ENCODE measurements around the gene GALNT9.

GALNT9 gene

GRCh38 chr12:132200800-132201199 lies 128.6 kb downstream of the GALNT9 start:
- Histone ChIP-seq H3K18ac (ENCODE audit: low read depth in 1 of 2, low read length in 2 of 2) (no peak overlapping the region), H4K91ac (ENCODE audit: low read length) (no peak overlapping the region), H3K36me3 (ENCODE audit: control insufficient read depth in 1 of 2, insufficient read depth in 2 of 2, low read depth in 1 of 2, low read length in 2 of 2) (no peaks in the 10 kb centered on the region), H3K9me3 (ENCODE audit: control insufficient read depth, low read length) (no peaks in the 10 kb centered on the region), H2BK120ac (ENCODE audit: low read depth, low read length) (no peak overlapping the region), H3K27me3 (ENCODE audit: control insufficient read depth in 1 of 2, insufficient read depth in 1 of 2, low read length in 2 of 2) (peaks cover 4 to 85% of the 10 kb centered on the region in 2 experiments), H2AFZ (ENCODE audit: low read depth, low read length) (no peak overlapping the region), H3K9ac (ENCODE audit: low read length) (no peak overlapping the region), H2AK5ac (ENCODE audit: low read length, severe bottlenecking) (no peak overlapping the region), H4K8ac (ENCODE audit: low read length) (no peak overlapping the region), H3K4ac (ENCODE audit: low read depth in 1 of 2, low read length in 2 of 2) (no peak overlapping the region), H3K4me1 (ENCODE audit: control insufficient read depth, insufficient read depth, low read depth, low read length) (no peaks in the 10 kb centered on the region), H2BK12ac (ENCODE audit: low read length in 2 of 2) (no peak overlapping the region), H2BK15ac (ENCODE audit: low read depth, poor library complexity, severe bottlenecking) (no peak overlapping the region), H3K4me3 (ENCODE audit: insufficient read depth in 1 of 2, low read depth in 1 of 2, low read length in 2 of 2) (no peak overlapping the region), H3K27ac (ENCODE audit: low read length, poor library complexity, severe bottlenecking) (no peak overlapping the region), H2BK5ac (ENCODE audit: low read depth, low read length, poor library complexity, severe bottlenecking) (no peak overlapping the region), H3K4me2 (ENCODE audit: low read length, poor library complexity, severe bottlenecking) (no peak overlapping the region), H3K14ac (ENCODE audit: low read length in 2 of 2) (no peak overlapping the region), H3K79me1 (replicated peaks; ENCODE audit: low read length, poor library complexity, severe bottlenecking) (no peaks in the 10 kb centered on the region), H3K23ac (ENCODE audit: low read length in 2 of 2) (no peak overlapping the region)
- 85% methylated on average over 19 of the region's 19 CpGs for WGBS
- no peak for DNase-seq

GRCh38 chr12:132199526-132200319 lies 129.7 kb downstream of the GALNT9 start:
- Histone ChIP-seq H3K4me2 (ENCODE audit: low read length, poor library complexity, severe bottlenecking) (no peak overlapping the region), H3K18ac (ENCODE audit: low read depth in 1 of 2, low read length in 2 of 2) (no peak overlapping the region), H3K27me3 (ENCODE audit: control insufficient read depth in 1 of 2, insufficient read depth in 1 of 2, low read length in 2 of 2) (peaks cover 4 to 75% of the 10 kb centered on the region in 2 experiments), H2BK12ac (ENCODE audit: low read length in 2 of 2) (no peak overlapping the region), H2AK5ac (ENCODE audit: low read length, severe bottlenecking) (no peak overlapping the region), H2BK5ac (ENCODE audit: low read depth, low read length, poor library complexity, severe bottlenecking) (no peak overlapping the region), H3K36me3 (ENCODE audit: control insufficient read depth in 1 of 2, insufficient read depth in 2 of 2, low read depth in 1 of 2, low read length in 2 of 2) (no peaks in the 10 kb centered on the region), H2BK15ac (ENCODE audit: low read depth, poor library complexity, severe bottlenecking) (no peak overlapping the region), H3K79me1 (replicated peaks; ENCODE audit: low read length, poor library complexity, severe bottlenecking) (no peaks in the 10 kb centered on the region), H3K14ac (ENCODE audit: low read length in 2 of 2) (no peak overlapping the region), H2AFZ (ENCODE audit: low read depth, low read length) (no peak overlapping the region), H3K9ac (ENCODE audit: low read length) (no peak overlapping the region), H3K4ac (ENCODE audit: low read depth in 1 of 2, low read length in 2 of 2) (no peak overlapping the region), H4K91ac (ENCODE audit: low read length) (no peak overlapping the region), H3K23ac (ENCODE audit: low read length in 2 of 2) (no peak overlapping the region), H3K27ac (ENCODE audit: low read length, poor library complexity, severe bottlenecking) (no peak overlapping the region), H3K4me3 (ENCODE audit: insufficient read depth in 1 of 2, low read depth in 1 of 2, low read length in 2 of 2) (no peak overlapping the region), H3K4me1 (ENCODE audit: control insufficient read depth, insufficient read depth, low read depth, low read length) (no peaks in the 10 kb centered on the region), H4K8ac (ENCODE audit: low read length) (peak overlapping the region; percentile 17), H3K9me3 (ENCODE audit: control insufficient read depth, low read length) (no peaks in the 10 kb centered on the region), H2BK120ac (ENCODE audit: low read depth, low read length) (no peak overlapping the region)
- no peak for DNase-seq
- WGBS: 83% methylated on average over 24 of the region's 24 CpGs

GRCh38 chr12:132199101-132199500 lies 130.3 kb downstream of the GALNT9 start:
- no peak overlapping the region for H4K8ac ChIP-seq (ENCODE audit: low read length)
- WGBS: 77% methylated on average over 18 of the region's 18 CpGs

GRCh38 chr12:132197581-132198354 lies 131.6 kb downstream of the GALNT9 start:
- DNase-seq: no peak
- H2BK120ac ChIP-seq (ENCODE audit: low read depth, low read length): no peak overlapping the region
- H3K36me3 ChIP-seq (ENCODE audit: control insufficient read depth in 1 of 2, insufficient read depth in 2 of 2, low read depth in 1 of 2, low read length in 2 of 2): no peaks in the 10 kb centered on the region
- H2AK5ac ChIP-seq (ENCODE audit: low read length, severe bottlenecking): no peak overlapping the region
- no peak overlapping the region for H2AFZ ChIP-seq (ENCODE audit: low read depth, low read length)
- H2BK15ac ChIP-seq (ENCODE audit: low read depth, poor library complexity, severe bottlenecking): no peak overlapping the region
- H2BK5ac ChIP-seq (ENCODE audit: low read depth, low read length, poor library complexity, severe bottlenecking): no peak overlapping the region
- WGBS: 89% methylated on average over 43 of the region's 44 CpGs
- no peak overlapping the region for H3K4me3 ChIP-seq (ENCODE audit: insufficient read depth in 1 of 2, low read depth in 1 of 2, low read length in 2 of 2)
- no peak overlapping the region for H4K8ac ChIP-seq (ENCODE audit: low read length)
- H3K4me2 ChIP-seq (ENCODE audit: low read length, poor library complexity, severe bottlenecking): no peak overlapping the region
- H3K27ac ChIP-seq (ENCODE audit: low read length, poor library complexity, severe bottlenecking): no peak overlapping the region
- H3K4me1 ChIP-seq (ENCODE audit: control insufficient read depth, insufficient read depth, low read depth, low read length): no peaks in the 10 kb centered on the region
- no peak overlapping the region for H3K14ac ChIP-seq (ENCODE audit: low read length in 2 of 2)
- H3K23ac ChIP-seq (ENCODE audit: low read length in 2 of 2): no peak overlapping the region
- H3K4ac ChIP-seq (ENCODE audit: low read depth in 1 of 2, low read length in 2 of 2): no peak overlapping the region
- no peak overlapping the region for H4K91ac ChIP-seq (ENCODE audit: low read length)
- H3K9me3 ChIP-seq (ENCODE audit: control insufficient read depth, low read length): peaks cover 16% of the 10 kb centered on the region
- no peak overlapping the region for H3K18ac ChIP-seq (ENCODE audit: low read depth in 1 of 2, low read length in 2 of 2)
- no peaks in the 10 kb centered on the region for H3K79me1 ChIP-seq (replicated peaks; ENCODE audit: low read length, poor library complexity, severe bottlenecking)
- H2BK12ac ChIP-seq (ENCODE audit: low read length in 2 of 2): no peak overlapping the region
- H3K27me3 ChIP-seq (ENCODE audit: control insufficient read depth in 1 of 2, insufficient read depth in 1 of 2, low read length in 2 of 2): peaks cover 4 to 62% of the 10 kb centered on the region in 2 experiments
- no peak overlapping the region for H3K9ac ChIP-seq (ENCODE audit: low read length)

More at GRCh38 chr12:132199101-132199500, 130.3 kb downstream of the GALNT9 start:
- Histone ChIP-seq H2BK120ac (ENCODE audit: low read depth, low read length) (no peak overlapping the region), H3K4me1 (ENCODE audit: control insufficient read depth, insufficient read depth, low read depth, low read length) (no peaks in the 10 kb centered on the region), H2BK15ac (ENCODE audit: low read depth, poor library complexity, severe bottlenecking) (no peak overlapping the region), H3K14ac (ENCODE audit: low read length in 2 of 2) (no peak overlapping the region), H3K23ac (ENCODE audit: low read length in 2 of 2) (no peak overlapping the region), H2AFZ (ENCODE audit: low read depth, low read length) (no peak overlapping the region), H2BK5ac (ENCODE audit: low read depth, low read length, poor library complexity, severe bottlenecking) (no peak overlapping the region), H3K36me3 (ENCODE audit: control insufficient read depth in 1 of 2, insufficient read depth in 2 of 2, low read depth in 1 of 2, low read length in 2 of 2) (no peaks in the 10 kb centered on the region), H3K4me3 (ENCODE audit: insufficient read depth in 1 of 2, low read depth in 1 of 2, low read length in 2 of 2) (no peak overlapping the region), H3K9ac (ENCODE audit: low read length) (no peak overlapping the region), H2AK5ac (ENCODE audit: low read length, severe bottlenecking) (no peak overlapping the region), H3K27me3 (ENCODE audit: control insufficient read depth in 1 of 2, insufficient read depth in 1 of 2, low read length in 2 of 2) (peaks cover 4 to 74% of the 10 kb centered on the region in 2 experiments), H3K18ac (ENCODE audit: low read depth in 1 of 2, low read length in 2 of 2) (no peak overlapping the region), H2BK12ac (ENCODE audit: low read length in 2 of 2) (no peak overlapping the region), H3K4ac (ENCODE audit: low read depth in 1 of 2, low read length in 2 of 2) (no peak overlapping the region), H4K91ac (ENCODE audit: low read length) (no peak overlapping the region), H3K79me1 (replicated peaks; ENCODE audit: low read length, poor library complexity, severe bottlenecking) (no peaks in the 10 kb centered on the region), H3K27ac (ENCODE audit: low read length, poor library complexity, severe bottlenecking) (no peak overlapping the region), H3K4me2 (ENCODE audit: low read length, poor library complexity, severe bottlenecking) (no peak overlapping the region), H3K9me3 (ENCODE audit: control insufficient read depth, low read length) (peaks cover 5% of the 10 kb centered on the region)
- DNase-seq: no peak
